Left renal pelvis (tissue), 4 donors: Measurements from ENCODE around the gene GPATCH1. TPM values are rescaled to one million over a fixed set of nuclear protein-coding genes. Genes with fewer than 3 reads are reported as not detected.

Experiments
- polyA plus RNA-seq, 4 donors: library from polyadenylated mRNA; unstranded; fragments of 120-200 nt; gene quantifications; one replicate each; pipeline ENCODE4 v1.2.1, GENCODE V29; 2013; ENCODE audit not compliant: insufficient read length in 4 of 4

The GPATCH1 gene
- polyA plus RNA-seq, 4 donors, result 9.9 to 17.5 (median 12.8) TPM

Other genes with a start within 250 kb of the GPATCH1 start
- 10 to 100 TPM in 2 of 4 donors, 1 to 10 TPM in 1, under 1 TPM in 1; 0.98 to 14.5 (median 11.5) TPM for gene SLC7A9, start 211.4 kb upstream of the GPATCH1 start, polyA plus RNA-seq
- 10 to 100 TPM; 28.5 to 37.4 (median 30.9) TPM for gene CEP89, start 109.2 kb upstream of the GPATCH1 start, polyA plus RNA-seq
- gene FAAP24, start 108.9 kb upstream of the GPATCH1 start, polyA plus RNA-seq, result 1 to 10 TPM; 3.3 to 4.1 (median 3.5) TPM
- 10 to 100 TPM in 3 of 4 donors, 1 to 10 TPM in 1; 3.8 to 20.4 (median 18.2) TPM for gene RHPN2, start 16.3 kb upstream of the GPATCH1 start, polyA plus RNA-seq
- gene WDR88, start 50.9 kb downstream of the GPATCH1 start, polyA plus RNA-seq, result 1 to 10 TPM in 3 of 4 donors, under 1 TPM in 1; 0.78 to 2.1 (median 1.2) TPM
- 10 to 100 TPM; 15.1 to 29.3 (median 26.3) TPM for gene LRP3, start 113.1 kb downstream of the GPATCH1 start, polyA plus RNA-seq
- gene SLC7A10, start 144.7 kb downstream of the GPATCH1 start, polyA plus RNA-seq, result 1 to 10 TPM in 1 of 4 donors, under 1 TPM in 3; 0.33 to 5.2 (median 0.41) TPM
- gene CEBPA, start 221.4 kb downstream of the GPATCH1 start, polyA plus RNA-seq, result 1 to 10 TPM; 2.2 to 6.8 (median 4.5) TPM